SU-DHL-6 (cell line): Measurements from ENCODE around the gene REM2.

ENCODE experiments used
- EZH2phosphoT487 ChIP-seq: fragments of 200-600 bp; sonication (generic), shearing (Covaris generic); conservative IDR thresholded peaks from 2 replicates; pipeline ENCODE4 v1.6.1; 2018; ENCODE audit warnings: mild to moderate bottlenecking, antibody characterized with exemption, low read length, moderate library complexity, mixed read lengths
- TF ChIP-seq, protein P1 (sequence below): fragments of 200-600 bp; sonication (generic); IDR thresholded peaks from one replicate; pipeline ENCODE4 v1.5.1; 2017; ENCODE audit warnings: antibody characterized with exemption, mild to moderate bottlenecking, low read length, moderate library complexity; ENCODE audit not compliant: insufficient read depth, poor library complexity, severe bottlenecking

DNA sequence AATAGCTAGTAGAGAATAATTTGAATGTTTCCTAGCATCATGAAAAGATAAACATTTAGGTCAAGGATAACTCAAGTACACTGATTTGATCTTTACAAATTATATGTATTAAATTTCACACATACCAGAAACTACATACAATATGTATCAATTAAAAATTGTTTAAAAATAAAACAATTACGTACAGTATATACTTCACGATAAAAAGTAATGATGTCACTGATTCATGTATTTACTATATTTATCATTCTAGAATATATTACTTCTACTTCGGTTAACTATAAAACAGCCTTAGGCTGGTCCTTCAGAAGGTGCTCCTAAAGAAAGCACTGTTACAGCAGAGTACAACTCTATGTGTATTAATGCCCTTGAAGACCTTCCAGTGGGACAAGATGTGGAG lies 24.4 kb downstream of the REM2 start:
- TF ChIP-seq, protein P1, sequence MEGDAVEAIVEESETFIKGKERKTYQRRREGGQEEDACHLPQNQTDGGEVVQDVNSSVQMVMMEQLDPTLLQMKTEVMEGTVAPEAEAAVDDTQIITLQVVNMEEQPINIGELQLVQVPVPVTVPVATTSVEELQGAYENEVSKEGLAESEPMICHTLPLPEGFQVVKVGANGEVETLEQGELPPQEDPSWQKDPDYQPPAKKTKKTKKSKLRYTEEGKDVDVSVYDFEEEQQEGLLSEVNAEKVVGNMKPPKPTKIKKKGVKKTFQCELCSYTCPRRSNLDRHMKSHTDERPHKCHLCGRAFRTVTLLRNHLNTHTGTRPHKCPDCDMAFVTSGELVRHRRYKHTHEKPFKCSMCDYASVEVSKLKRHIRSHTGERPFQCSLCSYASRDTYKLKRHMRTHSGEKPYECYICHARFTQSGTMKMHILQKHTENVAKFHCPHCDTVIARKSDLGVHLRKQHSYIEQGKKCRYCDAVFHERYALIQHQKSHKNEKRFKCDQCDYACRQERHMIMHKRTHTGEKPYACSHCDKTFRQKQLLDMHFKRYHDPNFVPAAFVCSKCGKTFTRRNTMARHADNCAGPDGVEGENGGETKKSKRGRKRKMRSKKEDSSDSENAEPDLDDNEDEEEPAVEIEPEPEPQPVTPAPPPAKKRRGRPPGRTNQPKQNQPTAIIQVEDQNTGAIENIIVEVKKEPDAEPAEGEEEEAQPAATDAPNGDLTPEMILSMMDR: no peak
- TF ChIP-seq EZH2phosphoT487: no peak
